Left lung (tissue), 10 donors: ENCODE data around the gene GDPD4. TPM values are rescaled to one million over a fixed set of nuclear protein-coding genes. Genes with fewer than 3 reads are reported as not detected.

Experiments
- ATAC-seq: fragments of 200-7000 bp; cut with Tn5 transposase; one replicate; pipeline ENCODE4 v1.9.1; 2020; ENCODE audit warnings: moderate library complexity
- DNase-seq, 4 donors: peaks; one replicate each; pipeline ENCODE4 v3.0.0-alpha.2; 2013 to 2020
- H3K27ac ChIP-seq, 2 donors: fragments of 200-600 bp; sonication (generic) in 1 of 2; one replicate each; pipeline versions ENCODE4 v1.5.0 to v1.8.0; 2020 to 2021
- H3K27me3 ChIP-seq, 2 donors: fragments of 200-600 bp; sonication (generic) in 1 of 2; one replicate each; pipeline versions ENCODE4 v1.5.0 to v1.8.0; 2020 to 2021
- H3K36me3 ChIP-seq, 2 donors: fragments of 200-600 bp; sonication (generic) in 1 of 2; one replicate each; pipeline versions ENCODE4 v1.5.0 to v1.8.0; 2020 to 2021
- H3K4me1 ChIP-seq, 2 donors: fragments of 200-600 bp; one replicate each; pipeline ENCODE4 v1.8.0; 2021
- H3K4me3 ChIP-seq, 2 donors: fragments of 200-600 bp; sonication (generic) in 1 of 2; one replicate each; pipeline versions ENCODE4 v1.5.0 to v1.8.0; 2020 to 2021; ENCODE audit warnings: mild to moderate bottlenecking in 1 of 2
- H3K9me3 ChIP-seq, 2 donors: fragments of 200-600 bp; sonication (generic) in 1 of 2; one replicate each; pipeline versions ENCODE4 v1.5.0 to v1.8.0; 2020 to 2021
- CTCF ChIP-seq, 2 donors: fragments of 200-600 bp; sonication (generic) in 1 of 2; IDR thresholded peaks; one replicate each; pipeline versions ENCODE4 v1.5.0 to v1.8.0; 2021; ENCODE audit warnings: antibody characterized with exemption in 2 of 2
- intact Hi-C, 2 donors: fragments of 100-400 bp; cut with DNase I; formaldehyde crosslinking; loops; one replicate each; pipeline versions ENCODE4 v1.11.2 to v1.14.2; 2022
- polyA plus RNA-seq, 6 donors: library from polyadenylated mRNA; unstranded; fragments of 120-200 nt; gene quantifications; one replicate each; pipeline ENCODE4 v1.2.1, GENCODE V29; 2013; ENCODE audit not compliant: insufficient read length in 6 of 6
- total RNA-seq, 2 donors: library from RNA; stranded (reverse); fragmentation: NEBNext Ultra II Directional; extraction: Animal tissue kit (Norgen Biotek cat#: 25700); gene quantifications; one replicate each; pipeline ENCODE4 v1.2.1, GENCODE V29; 2021
- donor health status: DM: no; HTN: yes; CAD: no.
- donor health status: DM: no; HTN: no; CAD: no.

GDPD4 gene
- total and polyA plus RNA-seq, 8 donors: 0.34 to 0.78 (median 0.55) TPM; not detected in 2

GRCh38 chr11:77207019-77207485 lies 94.4 kb downstream of the GDPD4 start:
- no peak for ATAC-seq
- Histone ChIP-seq H3K27me3 (no peaks in the 10 kb centered on the region), H3K4me3 (no peak overlapping the region), H3K4me1 (no peaks in the 10 kb centered on the region), H3K36me3 (peaks cover 0 to under 1% of the 10 kb centered on the region in 2 donors), H3K27ac (no peak overlapping the region), H3K9me3 (no peaks in the 10 kb centered on the region)
- intact Hi-C loops: no loop called here
- no peak for TF ChIP-seq CTCF (IDR thresholded peaks at IDR 0.05)
- no peak for DNase-seq

- no peaks in the 10 kb centered on the region for H3K9me3 ChIP-seq
- intact Hi-C loops: no loop called here
- TF ChIP-seq CTCF (IDR thresholded peaks at IDR 0.05): no peak
Observed at GRCh38 chr11:77206264-77207018, 95.0 kb downstream of the GDPD4 start.

GRCh38 chr11:77205467-77206263 lies 95.8 kb downstream of the GDPD4 start:
- Histone ChIP-seq H3K4me3 (no peak overlapping the region), H3K36me3 (no peaks in the 10 kb centered on the region), H3K27ac (no peak overlapping the region), H3K9me3 (no peaks in the 10 kb centered on the region), H3K27me3 (no peaks in the 10 kb centered on the region), H3K4me1 (no peaks in the 10 kb centered on the region)
- intact Hi-C loops: no loop called here
- DNase-seq: no peak
- TF ChIP-seq CTCF (IDR thresholded peaks at IDR 0.05): no peak
- ATAC-seq: no peak

More at GRCh38 chr11:77206264-77207018, 95.0 kb downstream of the GDPD4 start:
- DNase-seq: no peak
- H3K36me3 ChIP-seq: no peaks in the 10 kb centered on the region
- H3K4me3 ChIP-seq: no peak overlapping the region
- H3K27me3 ChIP-seq: no peaks in the 10 kb centered on the region
- no peak overlapping the region for H3K27ac ChIP-seq
- no peaks in the 10 kb centered on the region for H3K4me1 ChIP-seq
- ATAC-seq: no peak

- H3K4me3 ChIP-seq: no peak overlapping the region
- intact Hi-C loops: no loop called here
- TF ChIP-seq CTCF (IDR thresholded peaks at IDR 0.05): no peak
- no peak for ATAC-seq
- no peaks in the 10 kb centered on the region for H3K4me1 ChIP-seq
- H3K9me3 ChIP-seq: no peaks in the 10 kb centered on the region
- no peaks in the 10 kb centered on the region for H3K36me3 ChIP-seq
- no peaks in the 10 kb centered on the region for H3K27me3 ChIP-seq
- DNase-seq: no peak
- no peak overlapping the region for H3K27ac ChIP-seq
Observed at GRCh38 chr11:77204754-77205466, 96.6 kb downstream of the GDPD4 start.
